CD4-positive, alpha-beta T cell (primary cell): Measurements from ENCODE around the gene DHX30. TPM values are rescaled to one million over a fixed set of nuclear protein-coding genes. Genes with fewer than 3 reads are reported as not detected.

Source experiments
- ATAC-seq: fragments of 200-7000 bp; cut with Tn5 transposase; one replicate; pipeline ENCODE4 v1.10.0; 2022; ENCODE audit warnings: mild to moderate bottlenecking; ENCODE audit not compliant: poor library complexity
- CTCF ChIA-PET: fragments of 350-600 bp; sonication (Branson Sonifier 250); formaldehyde crosslinking; loops from one replicate; lab custom pipeline; 2021; ENCODE audit warnings: antibody characterized with exemption, inconsistent platforms; lab: Charles Lee
- POLR2A ChIA-PET: fragments of 350-600 bp; sonication (Branson Sonifier 250); formaldehyde crosslinking; loops from one replicate; lab custom pipeline; 2021; ENCODE audit warnings: antibody characterized with exemption, inconsistent platforms; lab: Charles Lee
- DNase-seq, 14 experiments: peaks; one replicate each; pipeline ENCODE4 v3.0.0-alpha.2; 2013 to 2020; ENCODE audit warnings: mixed read lengths in 2 of 14
- H3K27ac ChIP-seq, 2 donors: one replicate each; pipeline versions ENCODE4 v1.5.1 to v1.7.0; 2013; ENCODE audit warnings: low read length in 2 of 2, low read depth in 1 of 2, mild to moderate bottlenecking in 1 of 2
- H3K27me3 ChIP-seq, 2 experiments: 1 replicate in 1 of 2; 2 replicates in 1 of 2; pipeline versions ENCODE4 v1.6.1 to v1.7.0; 2013; ENCODE audit warnings: low read length in 2 of 2, control low read depth in 1 of 2, mild to moderate bottlenecking in 1 of 2, moderate library complexity in 1 of 2; ENCODE audit not compliant: insufficient read depth in 2 of 2, control insufficient read depth in 1 of 2
- H3K36me3 ChIP-seq: one replicate; pipeline ENCODE4 v1.6.1; 2013; ENCODE audit warnings: low read length, control low read depth; ENCODE audit not compliant: insufficient read depth
- H3K4me1 ChIP-seq: one replicate; pipeline ENCODE4 v1.6.1; 2013; ENCODE audit warnings: low read length, control low read depth; ENCODE audit not compliant: insufficient read depth
- H3K4me3 ChIP-seq: one replicate; pipeline ENCODE4 v1.5.1; 2013; ENCODE audit warnings: mild to moderate bottlenecking, low read length, moderate library complexity
- H3K9me3 ChIP-seq, 2 experiments: 1 replicate in 1 of 2; 2 replicates in 1 of 2; pipeline versions ENCODE4 v1.6.1 to v1.7.0; 2013; ENCODE audit warnings: low read length in 2 of 2, mild to moderate bottlenecking in 2 of 2, control low read depth in 1 of 2, moderate library complexity in 1 of 2; ENCODE audit not compliant: control insufficient read depth in 1 of 2, insufficient read depth in 1 of 2
- H3K27ac Mint-ChIP-seq: one replicate; pipeline ENCODE4 v1.8.0; 2020; ENCODE audit warnings: mixed read lengths
- H3K27me3 Mint-ChIP-seq: one replicate; pipeline ENCODE4 v1.8.0; 2021; ENCODE audit warnings: mixed read lengths
- H3K36me3 Mint-ChIP-seq: one replicate; pipeline ENCODE4 v1.8.0; 2021; ENCODE audit warnings: low read depth, mixed read lengths
- H3K4me1 Mint-ChIP-seq: one replicate; pipeline ENCODE4 v1.8.0; 2021; ENCODE audit warnings: low read depth, mixed read lengths
- H3K4me3 Mint-ChIP-seq: one replicate; pipeline ENCODE4 v1.8.0; 2020; ENCODE audit warnings: mild to moderate bottlenecking, mixed read lengths
- H3K9me3 Mint-ChIP-seq: one replicate; pipeline ENCODE4 v1.8.0; 2020; ENCODE audit warnings: mixed read lengths
- CTCF ChIP-seq: fragments of 200-600 bp; IDR thresholded peaks from one replicate; pipeline ENCODE4 v1.8.0; 2022; ENCODE audit warnings: antibody characterized with exemption, mild to moderate bottlenecking
- intact Hi-C, 2 experiments: fragments of 100-400 bp; cut with DNase I in 1 of 2; cut with micrococcal nuclease in 1 of 2; formaldehyde crosslinking; loops; one replicate each; pipeline versions ENCODE4 v1.15.1 to v1.9.0; 2023 to 2025; cut with DNase I, micrococcal nuclease
- total RNA-seq, 174 experiments: library from RNA in 2 of 174; stranded (reverse) in 2 of 174; gene quantifications; one replicate each; pipeline ENCODE4 v1.2.3 and lab custom pipeline; 2021 to 2026

DHX30 gene
- total RNA-seq, 2 experiments from 2014 or later, result 75.1 to 75.6 TPM

GRCh38 chr3:47849699-47850563 is 47.0 kb downstream of the DHX30 start:
- H3K27ac ChIP-seq, result no peak overlapping the region
- H3K9me3 ChIP-seq, result no peaks in the 10 kb centered on the region
- ATAC-seq (peak; percentile 34), DNase-seq (no peak)
- CTCF ChIA-PET, result no interaction called here
- Mint-ChIP-seq H3K36me3 (peaks cover 66% of the 10 kb centered on the region), H3K9me3 (no peaks in the 10 kb centered on the region), H3K4me3 (no peak overlapping the region), H3K27ac (peak overlapping the region; percentile 33), H3K4me1 (no peaks in the 10 kb centered on the region), H3K27me3 (no peaks in the 10 kb centered on the region)
- no peak overlapping the region for H3K4me3 ChIP-seq
- H3K36me3 ChIP-seq, result peaks cover 86% of the 10 kb centered on the region
- POLR2A ChIA-PET, result no interaction called here
- no peaks in the 10 kb centered on the region for H3K4me1 ChIP-seq
- TF ChIP-seq CTCF, result no peak
- intact Hi-C loops, result no loop called here
- H3K27me3 ChIP-seq, result no peaks in the 10 kb centered on the region

- Histone ChIP-seq H3K27ac (no peak overlapping the region), H3K27me3 (no peaks in the 10 kb centered on the region), H3K36me3 (peaks cover 83% of the 10 kb centered on the region), H3K9me3 (no peaks in the 10 kb centered on the region), H3K4me3 (no peak overlapping the region), H3K4me1 (no peaks in the 10 kb centered on the region)
- no peak for ATAC-seq
- TF ChIP-seq CTCF, result no peak
- intact Hi-C loops, result no loop called here
- Mint-ChIP-seq H3K4me3 (no peak overlapping the region), H3K4me1 (no peaks in the 10 kb centered on the region), H3K27me3 (no peaks in the 10 kb centered on the region), H3K36me3 (peaks cover 59% of the 10 kb centered on the region), H3K27ac (peak overlapping the region; percentile 39), H3K9me3 (no peaks in the 10 kb centered on the region)
- CTCF ChIA-PET, result no interaction called here
- DNase-seq, result no peak
- POLR2A ChIA-PET, result no interaction called here
Observed at GRCh38 chr3:47850564-47851410, 47.8 kb downstream of the DHX30 start.

GRCh38 chr3:47851888-47852603 is 49.1 kb downstream of the DHX30 start:
- Mint-ChIP-seq H3K36me3 (peaks cover 52% of the 10 kb centered on the region), H3K27ac (peak overlapping the region; percentile 39), H3K27me3 (no peaks in the 10 kb centered on the region), H3K4me3 (no peak overlapping the region), H3K9me3 (no peaks in the 10 kb centered on the region), H3K4me1 (no peaks in the 10 kb centered on the region)
- ATAC-seq (no peak), DNase-seq (no peak)
- no peak for TF ChIP-seq CTCF
- intact Hi-C loops, result no loop called here
- Histone ChIP-seq H3K27ac (no peak overlapping the region), H3K4me3 (no peak overlapping the region), H3K9me3 (no peaks in the 10 kb centered on the region), H3K27me3 (no peaks in the 10 kb centered on the region), H3K36me3 (peaks cover 76% of the 10 kb centered on the region), H3K4me1 (no peaks in the 10 kb centered on the region)
- ChIA-PET CTCF (no interaction called here), POLR2A (no interaction called here)
